HPDE6-E6E7 (cell line): ENCODE data around the gene PPP1R9B.
A peak's percentile ranks its signal among the peaks of the same experiment; 100 is the strongest.

Experiments
- DNase-seq: peaks from one replicate; pipeline ENCODE4 v3.0.0; 2011; ENCODE audit warnings: missing footprints; ENCODE audit errors: extremely low spot score

PPP1R9B gene

DNA sequence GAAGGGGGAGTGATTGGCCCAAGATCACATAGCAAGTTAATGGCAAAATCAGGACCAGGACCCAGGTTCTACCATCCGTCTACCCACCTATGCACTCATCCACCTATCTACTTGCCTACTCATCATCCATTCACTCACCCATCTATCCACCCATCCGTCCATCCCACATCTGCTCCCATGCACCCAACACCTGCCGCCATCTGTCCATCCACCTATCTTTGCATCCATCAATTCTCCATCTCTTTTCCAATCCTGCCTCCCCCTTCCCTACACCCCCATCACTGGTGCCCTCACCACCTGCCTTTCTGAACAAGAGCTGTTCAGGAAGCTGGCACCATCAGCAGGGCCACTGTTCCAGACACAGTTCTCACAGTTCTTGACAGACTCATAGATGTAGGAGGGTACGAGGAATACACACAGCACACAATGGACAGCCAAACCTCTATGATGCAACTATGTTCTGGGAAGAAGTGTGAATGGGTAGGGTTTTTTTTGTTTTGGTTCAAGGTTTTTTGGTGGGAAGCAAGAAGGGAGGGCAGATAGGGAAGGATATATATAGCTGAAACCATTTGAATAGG is 25.0 kb downstream of the PPP1R9B start:
- no peak for DNase-seq

- DNase-seq = no peak
These were observed 26.7 kb downstream of the PPP1R9B start for GRCh38 chr17:50123649-50124349.

GRCh38 chr17:50122945-50123344 is 27.5 kb downstream of the PPP1R9B start:
- DNase-seq = no peak

- DNase-seq = no peak
These were observed 29.8 kb downstream of the PPP1R9B start for GRCh38 chr17:50120475-50121253.

GRCh38 chr17:50118828-50119218 is 31.7 kb downstream of the PPP1R9B start:
- DNase-seq = no peak

DNA sequence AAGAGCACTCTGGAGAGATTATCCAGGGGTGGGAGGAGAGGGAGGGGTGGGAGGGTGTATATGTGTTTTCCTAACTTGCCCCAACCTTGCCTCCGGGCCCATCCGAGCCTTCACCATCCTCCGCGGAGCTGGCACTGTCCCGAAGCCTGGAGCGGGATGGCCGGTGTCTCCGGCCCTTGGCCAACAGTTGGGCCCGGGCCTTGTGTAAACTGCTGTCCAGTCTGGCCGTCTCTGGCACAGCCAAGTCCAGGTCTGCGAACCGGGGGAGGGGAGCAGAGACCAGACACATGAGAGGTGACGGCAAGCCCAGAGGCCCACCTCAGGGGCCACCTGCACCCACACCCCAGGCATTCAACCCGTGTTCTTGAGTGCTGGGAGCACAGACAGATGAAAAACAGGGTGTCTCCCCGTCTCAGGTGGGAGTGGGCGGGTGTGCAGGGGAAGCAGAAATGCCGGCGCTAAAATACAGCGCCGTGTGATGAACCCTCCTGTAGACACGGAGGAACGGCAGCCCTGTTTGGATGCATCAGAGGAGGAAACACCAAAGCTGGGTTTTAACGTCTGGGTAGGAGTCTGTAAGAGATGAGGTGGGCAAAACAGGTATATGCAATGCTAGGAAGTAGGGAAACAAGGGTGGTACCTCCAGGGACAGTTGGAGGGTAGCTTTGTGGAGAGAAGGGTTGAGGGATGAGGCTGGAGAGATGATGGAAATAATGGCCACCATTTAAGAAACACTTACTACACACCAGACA is 32.2 kb downstream of the PPP1R9B start:
- no peak for DNase-seq

- DNase-seq = peak; percentile 66
These were observed 33.0 kb downstream of the PPP1R9B start for GRCh38 chr17:50117202-50118051.

GRCh38 chr17:50115756-50116155 is 34.7 kb downstream of the PPP1R9B start:
- no peak for DNase-seq

GRCh38 chr17:50114849-50115357 is 35.6 kb downstream of the PPP1R9B start:
- no peak for DNase-seq

DNA sequence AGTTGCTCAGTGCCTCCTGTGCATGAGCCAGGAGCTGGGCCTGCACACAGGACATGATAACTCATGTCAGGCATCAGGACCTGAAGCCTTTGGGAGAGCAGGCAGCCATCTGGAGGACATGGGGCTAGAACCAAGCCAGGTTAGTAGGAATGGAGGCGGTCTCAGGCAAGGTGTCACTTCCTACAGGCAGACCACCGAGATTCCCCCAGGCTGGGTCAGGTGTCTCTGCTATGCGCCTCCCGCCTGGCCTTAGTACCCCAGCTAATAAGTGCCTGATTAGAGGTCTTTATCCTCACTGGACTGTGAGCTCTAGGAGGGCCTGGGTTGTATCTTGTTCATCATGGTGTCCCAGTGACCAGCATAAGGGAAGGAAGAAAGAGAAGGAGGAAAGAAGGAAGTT is 36.1 kb downstream of the PPP1R9B start:
- no peak for DNase-seq

GRCh38 chr17:50113624-50114320 is 36.7 kb downstream of the PPP1R9B start:
- no peak for DNase-seq

DNA sequence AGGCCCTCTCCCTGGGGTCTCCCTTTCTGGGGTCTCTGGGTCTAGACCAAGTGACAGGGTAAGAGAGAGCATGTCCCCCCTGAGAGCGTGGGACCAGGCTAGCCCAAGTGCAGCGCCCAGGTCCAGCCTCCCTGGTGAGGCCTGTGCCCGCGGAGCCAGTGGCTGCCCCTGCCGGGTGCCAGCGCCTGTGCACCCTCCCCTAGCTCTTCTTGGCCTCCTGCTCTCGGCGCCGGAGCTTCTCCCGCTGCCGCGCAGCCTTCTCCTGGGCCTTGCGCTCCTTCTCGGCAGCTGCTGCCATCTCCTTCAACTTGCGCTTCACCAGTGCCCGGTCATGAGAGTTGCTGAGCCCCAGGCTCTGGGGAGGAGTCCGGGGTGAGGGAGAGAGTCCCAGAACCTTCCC is 37.8 kb downstream of the PPP1R9B start:
- DNase-seq = no peak

- no peak for DNase-seq
These were observed 38.5 kb downstream of the PPP1R9B start for GRCh38 chr17:50111673-50112655.

- no peak for DNase-seq
These were observed 39.7 kb downstream of the PPP1R9B start for GRCh38 chr17:50110591-50111349.

DNA sequence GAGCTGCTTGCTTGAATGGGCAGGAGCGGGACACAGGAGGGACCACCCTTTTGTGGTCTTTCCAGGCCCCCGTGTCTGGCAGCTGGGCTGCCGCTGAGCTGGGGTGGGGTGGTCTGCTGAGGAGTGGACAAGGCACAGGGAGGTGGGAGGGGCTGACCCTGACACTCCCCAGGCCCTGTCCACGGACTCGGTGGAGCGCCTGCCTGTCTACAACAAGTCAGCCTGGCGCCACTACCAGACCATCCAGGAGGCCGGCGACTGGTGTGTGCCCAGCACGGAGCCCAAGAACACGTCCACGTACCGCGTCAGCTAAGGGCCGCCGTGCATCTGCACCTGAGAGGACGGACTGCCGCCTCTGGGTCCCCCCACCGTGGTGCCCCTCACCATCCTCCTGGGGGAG is 40.7 kb downstream of the PPP1R9B start:
- DNase-seq = no peak

GRCh38 chr17:50109207-50109606 is 41.3 kb downstream of the PPP1R9B start:
- no peak for DNase-seq

- DNase-seq = no peak
These were observed 41.9 kb downstream of the PPP1R9B start for GRCh38 chr17:50108556-50108955.

DNA sequence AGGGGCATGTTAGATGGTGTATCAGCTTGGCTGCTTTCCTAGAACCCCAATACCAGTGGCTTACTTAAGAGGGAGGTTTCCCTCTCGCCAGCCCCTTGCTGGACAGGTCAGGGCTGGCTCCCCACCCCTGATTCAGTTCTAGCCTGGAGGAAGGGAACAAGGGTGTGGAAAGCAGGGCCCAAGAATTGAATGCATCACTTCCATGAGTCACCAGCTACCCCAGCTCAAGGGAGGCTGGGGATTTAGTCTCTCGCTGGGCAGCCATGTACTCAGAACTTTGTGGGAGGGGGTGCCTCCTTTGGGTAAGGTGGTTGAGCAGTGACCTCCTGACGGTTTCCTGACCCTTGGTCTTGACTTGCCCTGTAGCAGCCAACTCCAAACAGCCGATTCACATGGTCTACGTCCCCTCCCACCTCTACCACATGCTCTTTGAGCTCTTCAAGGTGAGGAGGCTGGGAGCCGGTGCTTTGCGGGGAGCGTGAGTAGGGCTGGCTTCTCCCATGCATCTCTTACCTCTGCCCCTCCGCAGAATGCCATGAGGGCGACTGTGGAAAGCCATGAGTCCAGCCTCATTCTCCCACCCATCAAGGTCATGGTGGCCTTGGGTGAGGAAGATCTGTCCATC is 42.6 kb downstream of the PPP1R9B start:
- peak; percentile 98 for DNase-seq
